Measurements from ENCODE around the gene TMEM139. TPM values are rescaled to one million over a fixed set of nuclear protein-coding genes. Genes with fewer than 3 reads are reported as not detected.

Gene TMEM139
- total RNA-seq, 1 experiment from 2014 or later, result 2.0 TPM

DNA sequence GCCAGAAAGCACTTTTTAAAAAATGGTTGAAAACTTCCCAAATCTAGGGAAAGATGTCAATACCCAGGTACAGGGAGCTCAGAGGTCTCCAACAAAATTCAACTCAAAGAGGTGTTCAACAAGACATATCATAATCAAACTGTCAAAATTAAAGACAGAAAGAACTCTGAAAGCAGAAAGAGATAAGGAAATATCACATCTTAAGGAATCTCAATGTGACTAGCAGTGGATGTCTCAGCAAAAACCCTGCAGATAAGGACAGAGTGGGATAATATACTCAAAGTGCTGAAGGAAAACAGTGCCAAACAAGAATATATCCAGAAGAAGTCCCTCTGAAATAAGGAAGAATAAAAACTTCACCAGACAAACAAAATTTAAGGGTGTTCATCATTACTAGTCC lies 34.6 kb upstream of the TMEM139 start:
- intact Hi-C loops (cut with micrococcal nuclease; ENCODE audit: unreplicated experiment), result no loop called here
- in situ Hi-C loops (cut with HindIII; ENCODE audit: low pct_unique_long_range_greater_than_20kb, low sequenced_read_pairs), result no loop called here
- no peak for DNase-seq (ENCODE audit: low read depth, low spot score)
- Histone ChIP-seq H3K27me3 (ENCODE audit: control insufficient read depth, insufficient read depth, low read length) (no peaks in the 10 kb centered on the region), H3K4me1 (ENCODE audit: control insufficient read depth, insufficient read depth, low read length) (no peaks in the 10 kb centered on the region), H3K36me3 (ENCODE audit: control insufficient read depth, insufficient read depth, low read length) (no peaks in the 10 kb centered on the region), H3K27ac (ENCODE audit: low read length) (no peak overlapping the region), H3K9me3 (ENCODE audit: control insufficient read depth, insufficient read depth, low read depth, low read length) (no peaks in the 10 kb centered on the region), H3K4me3 (ENCODE audit: low read depth in 2 of 2, low read length in 2 of 2) (no peak overlapping the region)
- CTCF ChIA-PET, result no interaction called here
- BruUV-seq (replicated peaks), result no TSS peak
- POLR2A ChIA-PET, result no interaction called here
- ATAC-seq, result no peak
- TF ChIP-seq SIN3A (IDR thresholded peaks at IDR 0.05; ENCODE audit: borderline replicate concordance, insufficient read depth, low read depth, low read length) (no peak), TCF7L2 (IDR thresholded peaks at IDR 0.05; ENCODE audit: low read depth, low read length) (no peak), POLR2AphosphoS5 (IDR thresholded peaks at IDR 0.05; ENCODE audit: low read depth, low read length) (no peak)
- TF ChIP-seq, protein P1, sequence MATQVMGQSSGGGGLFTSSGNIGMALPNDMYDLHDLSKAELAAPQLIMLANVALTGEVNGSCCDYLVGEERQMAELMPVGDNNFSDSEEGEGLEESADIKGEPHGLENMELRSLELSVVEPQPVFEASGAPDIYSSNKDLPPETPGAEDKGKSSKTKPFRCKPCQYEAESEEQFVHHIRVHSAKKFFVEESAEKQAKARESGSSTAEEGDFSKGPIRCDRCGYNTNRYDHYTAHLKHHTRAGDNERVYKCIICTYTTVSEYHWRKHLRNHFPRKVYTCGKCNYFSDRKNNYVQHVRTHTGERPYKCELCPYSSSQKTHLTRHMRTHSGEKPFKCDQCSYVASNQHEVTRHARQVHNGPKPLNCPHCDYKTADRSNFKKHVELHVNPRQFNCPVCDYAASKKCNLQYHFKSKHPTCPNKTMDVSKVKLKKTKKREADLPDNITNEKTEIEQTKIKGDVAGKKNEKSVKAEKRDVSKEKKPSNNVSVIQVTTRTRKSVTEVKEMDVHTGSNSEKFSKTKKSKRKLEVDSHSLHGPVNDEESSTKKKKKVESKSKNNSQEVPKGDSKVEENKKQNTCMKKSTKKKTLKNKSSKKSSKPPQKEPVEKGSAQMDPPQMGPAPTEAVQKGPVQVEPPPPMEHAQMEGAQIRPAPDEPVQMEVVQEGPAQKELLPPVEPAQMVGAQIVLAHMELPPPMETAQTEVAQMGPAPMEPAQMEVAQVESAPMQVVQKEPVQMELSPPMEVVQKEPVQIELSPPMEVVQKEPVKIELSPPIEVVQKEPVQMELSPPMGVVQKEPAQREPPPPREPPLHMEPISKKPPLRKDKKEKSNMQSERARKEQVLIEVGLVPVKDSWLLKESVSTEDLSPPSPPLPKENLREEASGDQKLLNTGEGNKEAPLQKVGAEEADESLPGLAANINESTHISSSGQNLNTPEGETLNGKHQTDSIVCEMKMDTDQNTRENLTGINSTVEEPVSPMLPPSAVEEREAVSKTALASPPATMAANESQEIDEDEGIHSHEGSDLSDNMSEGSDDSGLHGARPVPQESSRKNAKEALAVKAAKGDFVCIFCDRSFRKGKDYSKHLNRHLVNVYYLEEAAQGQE (IDR thresholded peaks at IDR 0.05; ENCODE audit: insufficient read depth in 1 of 2, low read depth in 2 of 2, low read length in 1 of 2), result no peak
- TF ChIP-seq, protein P2, sequence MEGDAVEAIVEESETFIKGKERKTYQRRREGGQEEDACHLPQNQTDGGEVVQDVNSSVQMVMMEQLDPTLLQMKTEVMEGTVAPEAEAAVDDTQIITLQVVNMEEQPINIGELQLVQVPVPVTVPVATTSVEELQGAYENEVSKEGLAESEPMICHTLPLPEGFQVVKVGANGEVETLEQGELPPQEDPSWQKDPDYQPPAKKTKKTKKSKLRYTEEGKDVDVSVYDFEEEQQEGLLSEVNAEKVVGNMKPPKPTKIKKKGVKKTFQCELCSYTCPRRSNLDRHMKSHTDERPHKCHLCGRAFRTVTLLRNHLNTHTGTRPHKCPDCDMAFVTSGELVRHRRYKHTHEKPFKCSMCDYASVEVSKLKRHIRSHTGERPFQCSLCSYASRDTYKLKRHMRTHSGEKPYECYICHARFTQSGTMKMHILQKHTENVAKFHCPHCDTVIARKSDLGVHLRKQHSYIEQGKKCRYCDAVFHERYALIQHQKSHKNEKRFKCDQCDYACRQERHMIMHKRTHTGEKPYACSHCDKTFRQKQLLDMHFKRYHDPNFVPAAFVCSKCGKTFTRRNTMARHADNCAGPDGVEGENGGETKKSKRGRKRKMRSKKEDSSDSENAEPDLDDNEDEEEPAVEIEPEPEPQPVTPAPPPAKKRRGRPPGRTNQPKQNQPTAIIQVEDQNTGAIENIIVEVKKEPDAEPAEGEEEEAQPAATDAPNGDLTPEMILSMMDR (IDR thresholded peaks at IDR 0.05), result no peak

DNA sequence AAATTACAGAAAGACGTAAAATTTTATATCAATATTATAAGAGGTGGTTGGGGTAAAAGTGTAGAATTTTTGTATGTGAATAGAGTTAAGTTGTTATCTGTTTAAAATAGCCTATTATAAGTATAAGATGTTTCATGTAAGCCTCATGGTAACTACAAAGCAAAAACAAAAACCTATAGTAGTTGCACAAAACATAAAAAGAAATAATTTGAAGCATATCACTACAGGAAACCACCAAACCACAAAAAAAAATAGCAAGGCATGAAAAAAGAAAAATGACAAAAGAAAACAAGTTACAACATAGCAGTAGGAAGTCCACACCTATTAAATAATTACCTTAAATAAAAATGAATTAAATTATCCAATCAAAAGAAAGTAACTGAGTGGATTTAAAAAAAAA lies 33.9 kb upstream of the TMEM139 start:
- intact Hi-C loops (cut with micrococcal nuclease; ENCODE audit: unreplicated experiment), result no loop called here
- no peak for ATAC-seq
- no peak for DNase-seq (ENCODE audit: low read depth, low spot score)
- no TSS peak for BruUV-seq (replicated peaks)
- Histone ChIP-seq H3K27ac (ENCODE audit: low read length) (no peak overlapping the region), H3K9me3 (ENCODE audit: control insufficient read depth, insufficient read depth, low read depth, low read length) (no peaks in the 10 kb centered on the region), H3K36me3 (ENCODE audit: control insufficient read depth, insufficient read depth, low read length) (no peaks in the 10 kb centered on the region), H3K4me1 (ENCODE audit: control insufficient read depth, insufficient read depth, low read length) (no peaks in the 10 kb centered on the region), H3K27me3 (ENCODE audit: control insufficient read depth, insufficient read depth, low read length) (no peaks in the 10 kb centered on the region), H3K4me3 (ENCODE audit: low read depth in 2 of 2, low read length in 2 of 2) (no peak overlapping the region)
- TF ChIP-seq, protein P2 (IDR thresholded peaks at IDR 0.05), result no peak
- TF ChIP-seq SIN3A (IDR thresholded peaks at IDR 0.05; ENCODE audit: borderline replicate concordance, insufficient read depth, low read depth, low read length) (no peak), POLR2AphosphoS5 (IDR thresholded peaks at IDR 0.05; ENCODE audit: low read depth, low read length) (no peak), TCF7L2 (IDR thresholded peaks at IDR 0.05; ENCODE audit: low read depth, low read length) (no peak)
- TF ChIP-seq, protein P1 (IDR thresholded peaks at IDR 0.05; ENCODE audit: insufficient read depth in 1 of 2, low read depth in 2 of 2, low read length in 1 of 2), result no peak
- in situ Hi-C loops (cut with HindIII; ENCODE audit: low pct_unique_long_range_greater_than_20kb, low sequenced_read_pairs), result no loop called here
- POLR2A ChIA-PET, result no interaction called here
- CTCF ChIA-PET, result no interaction called here
